Loucy (cell line): ENCODE data around the gene NELL2.

ENCODE experiments used
- H2AFZ ChIP-seq: fragments of 200-600 bp; sonication (generic); 2 replicates; pipeline ENCODE4 v1.6.0; 2016; ENCODE audit warnings: antibody characterized with exemption, mild to moderate bottlenecking, low read length, moderate library complexity
- H3F3A ChIP-seq: fragments of 200-600 bp; 2 replicates; pipeline ENCODE4 v1.6.0; 2016; ENCODE audit warnings: antibody characterized with exemption, low read depth, mild to moderate bottlenecking
- H3K27me3 ChIP-seq: fragments of 200-600 bp; sonication (generic); 2 replicates; pipeline ENCODE4 v1.6.1; 2014; ENCODE audit warnings: low read length, mild to moderate bottlenecking; ENCODE audit not compliant: insufficient read depth, poor library complexity, severe bottlenecking
- H3K36me3 ChIP-seq: fragments of 200-600 bp; sonication (generic); 2 replicates; pipeline ENCODE4 v1.6.1; 2016; ENCODE audit warnings: low read length; ENCODE audit not compliant: insufficient read depth
- H3K4me1 ChIP-seq: fragments of 200-600 bp; sonication (generic); 2 replicates; pipeline ENCODE4 v1.5.1; 2014; ENCODE audit warnings: low read length, mild to moderate bottlenecking; ENCODE audit not compliant: insufficient read depth, poor library complexity, severe bottlenecking
- H3K4me2 ChIP-seq: fragments of 200-600 bp; sonication (generic); 2 replicates; pipeline ENCODE4 v1.6.0; 2014; ENCODE audit warnings: antibody characterized with exemption, low read length, low read depth, mild to moderate bottlenecking; ENCODE audit not compliant: poor library complexity, severe bottlenecking
- H3K4me3 ChIP-seq: fragments of 200-600 bp; sonication (generic); 2 replicates; pipeline ENCODE4 v1.5.1; 2014; ENCODE audit warnings: low read length, mild to moderate bottlenecking, mixed read lengths; ENCODE audit not compliant: poor library complexity, severe bottlenecking
- H3K79me2 ChIP-seq: fragments of 200-600 bp; sonication (generic); 2 replicates; pipeline ENCODE4 v1.6.1; 2014; ENCODE audit warnings: low read length; ENCODE audit not compliant: insufficient read depth
- H3K9ac ChIP-seq: fragments of 200-600 bp; sonication (generic); 2 replicates; pipeline ENCODE4 v1.6.0; 2014; ENCODE audit warnings: mild to moderate bottlenecking, low read depth, low read length, moderate library complexity; ENCODE audit not compliant: poor library complexity, severe bottlenecking
- H3K9me2 ChIP-seq: fragments of 200-600 bp; sonication (generic); replicated peaks from 2 replicates; pipeline ENCODE4 v1.6.1; 2016; ENCODE audit warnings: low read depth, low read length, mixed read lengths
- H3K9me3 ChIP-seq: fragments of 200-600 bp; sonication (generic); 2 replicates; pipeline ENCODE4 v1.6.1; 2014; ENCODE audit warnings: mild to moderate bottlenecking, antibody characterized with exemption, low read length, low read depth; ENCODE audit not compliant: insufficient read depth
- H4K20me1 ChIP-seq: fragments of 200-600 bp; sonication (generic); 2 replicates; pipeline ENCODE4 v1.6.0; 2014; ENCODE audit warnings: antibody characterized with exemption, low read length, mild to moderate bottlenecking; ENCODE audit not compliant: insufficient read depth, poor library complexity, severe bottlenecking
- EZH2phosphoT487 ChIP-seq: fragments of 200-600 bp; IDR thresholded peaks from 2 replicates; pipeline ENCODE4 v1.6.1; 2018; ENCODE audit warnings: antibody characterized with exemption, mild to moderate bottlenecking, moderate library complexity, borderline replicate concordance
- TF ChIP-seq, protein P1 (sequence below): fragments of 200-600 bp; sonication (generic); conservative IDR thresholded peaks from 2 replicates; pipeline ENCODE4 v1.5.1; 2014; ENCODE audit warnings: mild to moderate bottlenecking, antibody characterized with exemption, low read length

NELL2 gene

DNA sequence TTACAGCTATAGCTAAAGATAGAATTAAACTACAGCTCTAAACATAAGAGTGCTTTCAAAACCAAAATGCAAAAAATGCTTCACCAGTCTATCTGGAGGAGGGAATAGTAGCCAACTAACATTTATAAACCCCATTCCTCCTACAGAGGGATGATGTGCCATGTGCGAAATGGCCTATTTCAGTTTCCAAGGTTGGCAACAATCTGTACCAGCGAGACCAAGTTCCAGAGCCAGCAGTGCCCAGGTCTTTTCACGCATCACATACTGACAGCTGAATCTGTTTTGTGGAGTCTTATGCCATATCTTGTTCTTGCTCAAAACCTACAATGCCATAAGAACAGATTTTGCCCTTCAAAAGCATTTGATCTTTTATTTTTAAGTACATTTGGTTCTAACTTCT, 24.5 kb downstream of the NELL2 start:
- H3K36me3 ChIP-seq, result no peaks in the 10 kb centered on the region
- TF ChIP-seq, protein P1, sequence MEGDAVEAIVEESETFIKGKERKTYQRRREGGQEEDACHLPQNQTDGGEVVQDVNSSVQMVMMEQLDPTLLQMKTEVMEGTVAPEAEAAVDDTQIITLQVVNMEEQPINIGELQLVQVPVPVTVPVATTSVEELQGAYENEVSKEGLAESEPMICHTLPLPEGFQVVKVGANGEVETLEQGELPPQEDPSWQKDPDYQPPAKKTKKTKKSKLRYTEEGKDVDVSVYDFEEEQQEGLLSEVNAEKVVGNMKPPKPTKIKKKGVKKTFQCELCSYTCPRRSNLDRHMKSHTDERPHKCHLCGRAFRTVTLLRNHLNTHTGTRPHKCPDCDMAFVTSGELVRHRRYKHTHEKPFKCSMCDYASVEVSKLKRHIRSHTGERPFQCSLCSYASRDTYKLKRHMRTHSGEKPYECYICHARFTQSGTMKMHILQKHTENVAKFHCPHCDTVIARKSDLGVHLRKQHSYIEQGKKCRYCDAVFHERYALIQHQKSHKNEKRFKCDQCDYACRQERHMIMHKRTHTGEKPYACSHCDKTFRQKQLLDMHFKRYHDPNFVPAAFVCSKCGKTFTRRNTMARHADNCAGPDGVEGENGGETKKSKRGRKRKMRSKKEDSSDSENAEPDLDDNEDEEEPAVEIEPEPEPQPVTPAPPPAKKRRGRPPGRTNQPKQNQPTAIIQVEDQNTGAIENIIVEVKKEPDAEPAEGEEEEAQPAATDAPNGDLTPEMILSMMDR, result no peak
- TF ChIP-seq EZH2phosphoT487, result no peak
- H2AFZ ChIP-seq, result no peak overlapping the region
- no peaks in the 10 kb centered on the region for H3K9me3 ChIP-seq
- no peaks in the 10 kb centered on the region for H4K20me1 ChIP-seq
- peaks cover 26% of the 10 kb centered on the region for H3K4me1 ChIP-seq
- no peak overlapping the region for H3K4me3 ChIP-seq
- H3K9me2 ChIP-seq, result no peaks in the 10 kb centered on the region
- H3K9ac ChIP-seq, result no peak overlapping the region
- no peaks in the 10 kb centered on the region for H3F3A ChIP-seq
- no peak overlapping the region for H3K4me2 ChIP-seq
- H3K79me2 ChIP-seq, result no peaks in the 10 kb centered on the region
- no peaks in the 10 kb centered on the region for H3K27me3 ChIP-seq

DNA sequence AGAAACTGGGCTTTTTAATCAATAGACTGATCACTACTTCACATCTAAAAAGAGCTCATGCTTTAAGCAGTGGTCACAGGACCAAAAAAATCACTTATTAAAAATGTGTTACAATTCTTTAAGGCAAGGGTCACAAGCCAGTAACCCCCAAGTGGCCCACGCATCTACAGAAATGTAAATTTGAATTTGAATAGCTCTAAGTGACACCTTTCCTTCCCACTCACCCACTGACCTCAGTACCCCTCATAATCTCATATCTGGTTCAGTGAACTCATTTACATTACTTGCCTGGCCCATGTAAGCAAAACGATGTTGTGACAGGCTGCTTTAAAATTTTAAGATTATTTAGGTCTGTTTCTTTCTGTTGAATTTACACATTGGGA, 27.4 kb downstream of the NELL2 start:
- H3K4me2 ChIP-seq, result peak overlapping the region; percentile 63
- H3K9me3 ChIP-seq, result no peaks in the 10 kb centered on the region
- H3K27me3 ChIP-seq, result no peaks in the 10 kb centered on the region
- peaks cover 26% of the 10 kb centered on the region for H3K4me1 ChIP-seq
- H3K79me2 ChIP-seq, result no peaks in the 10 kb centered on the region
- H3F3A ChIP-seq, result no peaks in the 10 kb centered on the region
- H3K9ac ChIP-seq, result no peak overlapping the region
- H3K36me3 ChIP-seq, result no peaks in the 10 kb centered on the region
- no peaks in the 10 kb centered on the region for H3K9me2 ChIP-seq
- peak overlapping the region; percentile 3; the same call in 1 of the 2 replicates for H2AFZ ChIP-seq
- TF ChIP-seq EZH2phosphoT487, result no peak
- TF ChIP-seq, protein P1, result no peak
- H3K4me3 ChIP-seq, result peak overlapping the region; percentile 61
- no peaks in the 10 kb centered on the region for H4K20me1 ChIP-seq

DNA sequence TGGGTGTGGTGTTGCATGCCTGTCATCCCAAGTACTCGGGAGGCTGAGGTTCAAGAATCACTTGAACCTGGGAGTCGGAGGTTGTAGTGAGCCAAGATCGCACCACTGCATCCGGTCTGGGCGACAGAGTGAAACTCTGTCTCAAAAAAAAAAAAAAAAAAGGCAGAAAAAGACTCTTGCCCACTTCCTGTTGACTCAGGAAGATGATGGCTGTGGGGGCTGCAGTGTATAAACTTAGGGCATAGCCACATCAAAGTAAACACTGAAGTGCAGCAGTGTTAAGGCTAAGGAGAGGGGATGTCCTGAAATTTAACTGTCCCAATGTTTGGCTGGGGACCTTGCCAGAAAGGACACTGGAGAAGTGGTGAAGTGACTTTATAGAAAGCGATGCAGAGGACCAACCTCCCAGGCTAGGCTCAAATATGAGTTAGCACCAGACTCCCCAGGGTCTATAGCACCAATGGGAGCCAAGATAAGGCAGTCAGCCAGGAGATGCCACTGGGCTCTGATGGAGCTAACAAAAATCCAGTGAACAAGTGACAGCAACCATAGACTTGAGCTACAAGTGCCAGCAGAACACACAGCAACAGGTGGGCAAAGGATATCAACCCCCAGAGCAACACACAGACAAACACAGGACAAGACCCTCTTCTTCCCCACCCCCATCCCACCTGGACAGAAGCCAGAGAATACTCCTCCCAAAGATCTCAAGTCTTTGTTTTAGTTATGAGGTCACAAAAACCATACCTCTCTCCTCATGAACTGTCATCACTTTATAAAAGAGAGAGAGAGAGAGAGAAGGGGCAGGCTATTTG, 28.0 kb downstream of the NELL2 start:
- TF ChIP-seq, protein P1, result no peak
- no peak for TF ChIP-seq EZH2phosphoT487
- H3K4me2 ChIP-seq, result peak overlapping the region; percentile 63

More for the DNA sequence above, 28.0 kb downstream of the NELL2 start:
- Histone ChIP-seq H3K79me2 (no peaks in the 10 kb centered on the region), H3F3A (no peaks in the 10 kb centered on the region), H3K36me3 (no peaks in the 10 kb centered on the region), H2AFZ (peak overlapping the region; percentile 3; the same call in 1 of the 2 replicates), H3K9me2 (no peaks in the 10 kb centered on the region), H3K9me3 (no peaks in the 10 kb centered on the region), H4K20me1 (no peaks in the 10 kb centered on the region), H3K4me1 (peaks cover 26% of the 10 kb centered on the region), H3K27me3 (no peaks in the 10 kb centered on the region), H3K9ac (peak overlapping the region; percentile 36), H3K4me3 (peak overlapping the region; percentile 61)
